Lower leg skin (tissue), 4 donors: Measurements from ENCODE around the gene TEX51. TPM values are rescaled to one million over a fixed set of nuclear protein-coding genes. Genes with fewer than 3 reads are reported as not detected.

Experiments
- DNase-seq, 2 donors: peaks; one replicate each; pipeline ENCODE4 v3.0.0-alpha.2; 2019; ENCODE audit warnings: low spot score in 2 of 2
- H3K4me3 ChIP-seq: fragments of 200-600 bp; sonication (generic); 2 replicates; pipeline ENCODE4 v1.5.1; 2017; ENCODE audit warnings: mild to moderate bottlenecking, low read depth; ENCODE audit not compliant: poor library complexity, severe bottlenecking
- POLR2A ChIP-seq, 2 donors: fragments of 450-650 bp; IDR thresholded peaks; one replicate each; pipeline ENCODE4 v1.6.1; 2016 to 2017; ENCODE audit warnings: antibody characterized with exemption in 2 of 2, mild to moderate bottlenecking in 1 of 2, moderate library complexity in 1 of 2
- WGBS, 2 donors: methylation state at CpG; one replicate each; pipeline ENCODE4 v1.1.5; 2018; 5-methylcytosine and 5-hydroxymethylcytosine counted together
- intact Hi-C: fragments of 100-400 bp; cut with DNase I; formaldehyde crosslinking; loops from one replicate; pipeline ENCODE4 v1.15.0; 2023; ENCODE audit warnings: low total_unique reads
- total RNA-seq, 4 donors: library from RNA; depleted of rRNA; stranded (reverse); fragments of >200 nt; gene quantifications; one replicate each; pipeline ENCODE4 v1.1.0, GENCODE V29; 2016
- TF ChIP-seq, protein P1 (sequence below), 3 donors: fragments of 450-650 bp; IDR thresholded peaks; one replicate each; pipeline ENCODE4 v1.5.1; 2016; ENCODE audit warnings: antibody characterized with exemption in 3 of 3, mild to moderate bottlenecking in 3 of 3, moderate library complexity in 2 of 3

Gene TEX51
- not detected for total RNA-seq

- H3K4me3 ChIP-seq = no peak within 1 kb of the TSS
- peak in 1 of 2 donors; percentile 74 for DNase-seq
- intact Hi-C loops = no loop called here
- WGBS, 2 donors = 74 to 85% methylated on average over 5 of the region's 5 CpGs
- TF ChIP-seq, protein P1, sequence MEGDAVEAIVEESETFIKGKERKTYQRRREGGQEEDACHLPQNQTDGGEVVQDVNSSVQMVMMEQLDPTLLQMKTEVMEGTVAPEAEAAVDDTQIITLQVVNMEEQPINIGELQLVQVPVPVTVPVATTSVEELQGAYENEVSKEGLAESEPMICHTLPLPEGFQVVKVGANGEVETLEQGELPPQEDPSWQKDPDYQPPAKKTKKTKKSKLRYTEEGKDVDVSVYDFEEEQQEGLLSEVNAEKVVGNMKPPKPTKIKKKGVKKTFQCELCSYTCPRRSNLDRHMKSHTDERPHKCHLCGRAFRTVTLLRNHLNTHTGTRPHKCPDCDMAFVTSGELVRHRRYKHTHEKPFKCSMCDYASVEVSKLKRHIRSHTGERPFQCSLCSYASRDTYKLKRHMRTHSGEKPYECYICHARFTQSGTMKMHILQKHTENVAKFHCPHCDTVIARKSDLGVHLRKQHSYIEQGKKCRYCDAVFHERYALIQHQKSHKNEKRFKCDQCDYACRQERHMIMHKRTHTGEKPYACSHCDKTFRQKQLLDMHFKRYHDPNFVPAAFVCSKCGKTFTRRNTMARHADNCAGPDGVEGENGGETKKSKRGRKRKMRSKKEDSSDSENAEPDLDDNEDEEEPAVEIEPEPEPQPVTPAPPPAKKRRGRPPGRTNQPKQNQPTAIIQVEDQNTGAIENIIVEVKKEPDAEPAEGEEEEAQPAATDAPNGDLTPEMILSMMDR (IDR thresholded peaks at IDR 0.05) = no peak
- TF ChIP-seq POLR2A (IDR thresholded peaks at IDR 0.05) = no peak
These were observed at the start of gene TEX51 for GRCh38 chr2:126898636-126899035. TEX51 (plus strand) TSS chr2:126898890; CDS start chr2:126898919, 29 bp downstream.

GRCh38 chr2:126849054-126849453 lies 49.6 kb upstream of the TEX51 start:
- TF ChIP-seq POLR2A (IDR thresholded peaks at IDR 0.05) = no peak
- TF ChIP-seq, protein P1 (IDR thresholded peaks at IDR 0.05) = no peak
- no peak overlapping the region for H3K4me3 ChIP-seq
- intact Hi-C loops = no loop called here
- WGBS, 2 donors = 41 to 46% methylated on average over 2 of the region's 2 CpGs
- no peak for DNase-seq

- H3K4me3 ChIP-seq = no peak overlapping the region
- peak in 1 of 2 donors; percentile 58 for DNase-seq
- TF ChIP-seq, protein P1 (IDR thresholded peaks at IDR 0.05) = no peak
- no peak for TF ChIP-seq POLR2A (IDR thresholded peaks at IDR 0.05)
- intact Hi-C loops = no loop called here
- 82 to 89% methylated on average over 4 of the region's 4 CpGs for WGBS, 2 donors
These were observed 49.2 kb upstream of the TEX51 start for GRCh38 chr2:126849486-126849885.

DNA sequence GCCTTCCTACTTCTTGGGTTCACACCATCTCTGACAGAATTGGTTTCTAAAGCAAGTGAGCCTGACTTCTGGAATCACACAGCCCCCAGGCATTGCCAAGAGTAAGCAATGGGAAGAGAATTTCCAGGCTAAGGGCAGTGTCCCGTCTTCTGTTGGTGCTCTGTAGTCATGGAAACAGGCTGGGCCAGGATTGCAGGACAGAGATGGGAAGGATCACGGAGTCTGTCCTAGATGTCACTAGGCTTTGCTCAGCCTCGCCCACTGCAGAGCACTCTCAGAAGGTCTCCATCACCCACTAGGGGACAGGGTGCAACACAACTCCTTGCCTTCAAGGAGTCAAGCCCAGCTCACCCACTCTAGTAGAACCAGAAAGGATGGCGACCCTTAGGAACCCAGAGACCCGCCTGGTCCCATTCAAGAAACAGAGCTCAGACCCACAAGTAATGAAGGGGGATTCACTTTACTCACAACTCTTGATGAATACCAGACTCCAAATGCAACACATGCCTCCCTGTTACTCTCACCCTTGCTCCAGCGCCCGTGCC lies 48.6 kb upstream of the TEX51 start:
- intact Hi-C loops = no loop called here
- H3K4me3 ChIP-seq = no peak overlapping the region
- 70 to 85% methylated on average over 7 of the region's 7 CpGs for WGBS, 2 donors
- TF ChIP-seq, protein P1 (IDR thresholded peaks at IDR 0.05) = no peak
- TF ChIP-seq POLR2A (IDR thresholded peaks at IDR 0.05) = no peak
- peak in 1 of 2 donors; percentile 61 for DNase-seq

DNA sequence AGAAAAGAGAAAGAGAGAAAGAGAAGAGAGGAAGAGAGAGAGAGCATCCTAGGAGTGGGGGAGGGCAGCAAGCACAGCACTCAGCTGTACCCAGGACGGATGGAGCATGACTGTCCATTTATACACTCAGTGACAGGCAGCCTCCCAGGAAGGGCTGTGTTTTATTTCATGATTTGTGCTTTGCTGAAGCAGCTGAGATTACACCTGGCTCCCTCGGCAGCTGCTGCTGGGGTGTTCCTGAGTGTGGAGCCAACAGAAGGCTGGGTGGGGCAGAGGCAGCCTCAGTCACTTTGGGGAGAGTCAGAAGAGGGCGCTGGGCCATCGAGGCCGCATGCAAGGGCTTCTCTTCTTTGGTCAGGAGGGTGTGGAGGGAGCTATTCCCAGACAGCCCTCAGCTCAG lies 47.8 kb upstream of the TEX51 start:
- TF ChIP-seq, protein P1 (IDR thresholded peaks at IDR 0.05) = no peak
- no peak for TF ChIP-seq POLR2A (IDR thresholded peaks at IDR 0.05)
- no peak for DNase-seq
- 40 to 53% methylated on average over 5 of the region's 5 CpGs for WGBS, 2 donors
- intact Hi-C loops = no loop called here
- H3K4me3 ChIP-seq = no peak overlapping the region

DNA sequence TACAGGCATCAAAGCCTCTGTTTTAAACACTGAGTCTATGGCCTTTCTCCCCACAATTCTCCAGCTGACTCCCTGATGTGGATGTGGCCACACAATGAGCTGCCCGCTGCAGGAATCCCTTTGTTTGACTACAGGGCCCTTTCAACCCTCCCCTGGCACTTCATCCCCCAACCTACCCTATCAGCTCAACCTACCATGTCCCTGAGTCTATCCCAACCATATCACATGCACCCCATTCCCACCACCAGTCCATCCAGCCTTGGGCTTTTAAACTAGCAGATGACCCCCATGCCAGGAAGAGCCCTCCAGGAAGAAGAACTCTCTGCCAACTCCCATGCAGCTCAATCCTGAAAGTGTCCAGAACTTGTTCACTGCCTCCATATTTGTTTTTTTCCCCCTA lies 46.9 kb upstream of the TEX51 start:
- peak in 1 of 2 donors; percentile 61 for DNase-seq
- 72 to 78% methylated on average over 1 of the region's 1 CpG for WGBS, 2 donors
- intact Hi-C loops = no loop called here
- H3K4me3 ChIP-seq = no peak overlapping the region
- TF ChIP-seq POLR2A (IDR thresholded peaks at IDR 0.05) = no peak
- TF ChIP-seq, protein P1 (IDR thresholded peaks at IDR 0.05) = no peak
